Keratinocyte (primary cell): ENCODE measurements around the gene PLEK. TPM values are rescaled to one million over a fixed set of nuclear protein-coding genes. Genes with fewer than 3 reads are reported as not detected.

Experiments
- DNase-seq: peaks from one replicate; pipeline ENCODE4 v3.0.0-alpha.2; 2011; ENCODE audit warnings: low read depth, missing footprints, low spot score
- FAIRE-seq: peaks from 2 replicates; lab custom pipeline; 2011; peaks lifted over from hg19 to GRCh38; lab: Jason Lieb, UNC
- H2AFZ ChIP-seq: 2 replicates; pipeline ENCODE4 v1.6.0; 2012; ENCODE audit warnings: low read length, control low read depth, inconsistent platforms; ENCODE audit not compliant: control insufficient read depth
- H3K27ac ChIP-seq: 2 replicates; pipeline ENCODE4 v1.5.1; 2011; ENCODE audit warnings: low read length; ENCODE audit not compliant: control insufficient read depth, insufficient read depth
- H3K27me3 ChIP-seq: 3 replicates; pipeline ENCODE4 v1.6.0; 2011; ENCODE audit warnings: low read length; ENCODE audit not compliant: control insufficient read depth, insufficient read depth; ENCODE audit errors: extremely low read depth
- H3K36me3 ChIP-seq, 2 experiments: 2 replicates in 1 of 2; 3 replicates in 1 of 2; pipeline ENCODE4 v1.5.1; 2011; ENCODE audit warnings: low read length in 2 of 2, mild to moderate bottlenecking in 1 of 2; ENCODE audit not compliant: control insufficient read depth in 2 of 2, insufficient read depth in 2 of 2; ENCODE audit errors: extremely low read depth in 1 of 2
- H3K4me1 ChIP-seq: 3 replicates; pipeline ENCODE4 v1.5.1; 2011; ENCODE audit warnings: low read length; ENCODE audit not compliant: control insufficient read depth, insufficient read depth; ENCODE audit errors: extremely low read depth
- H3K4me2 ChIP-seq: 3 replicates; pipeline ENCODE4 v1.6.0; 2011; ENCODE audit warnings: low read depth, low read length; ENCODE audit not compliant: control insufficient read depth, insufficient read depth; ENCODE audit errors: extremely low read depth
- H3K4me3 ChIP-seq, 3 experiments: fragments of 200-600 bp in 1 of 3; sonication (generic) in 1 of 3; 2 replicates in 2 of 3; 3 replicates in 1 of 3; pipeline ENCODE4 v1.5.1; 2011 to 2016; ENCODE audit warnings: low read length in 3 of 3, mild to moderate bottlenecking in 3 of 3, control low read depth in 2 of 3, inconsistent platforms in 1 of 3, low read depth in 1 of 3, mixed read lengths in 1 of 3, mixed run types in 1 of 3, moderate library complexity in 1 of 3; ENCODE audit not compliant: control insufficient read depth in 2 of 3, insufficient read depth in 2 of 3; ENCODE audit errors: extremely low read depth in 1 of 3
- H3K79me2 ChIP-seq: 2 replicates; pipeline ENCODE4 v1.6.0; 2012; ENCODE audit warnings: low read length; ENCODE audit not compliant: control insufficient read depth, insufficient read depth
- H3K9ac ChIP-seq: 3 replicates; pipeline ENCODE4 v1.6.0; 2011; ENCODE audit warnings: low read length; ENCODE audit not compliant: control insufficient read depth, insufficient read depth; ENCODE audit errors: extremely low read depth
- H3K9me1 ChIP-seq: 3 replicates; pipeline ENCODE4 v1.6.0; 2011; ENCODE audit warnings: low read length; ENCODE audit not compliant: control insufficient read depth, insufficient read depth; ENCODE audit errors: extremely low read depth
- H3K9me3 ChIP-seq: 2 replicates; pipeline ENCODE4 v1.5.1; 2012; ENCODE audit warnings: low read depth, low read length; ENCODE audit not compliant: control insufficient read depth
- H4K20me1 ChIP-seq: 3 replicates; pipeline ENCODE4 v1.6.0; 2011; ENCODE audit warnings: low read length; ENCODE audit not compliant: control insufficient read depth, insufficient read depth; ENCODE audit errors: extremely low read depth
- EZH2 ChIP-seq: IDR thresholded peaks from one replicate; pipeline ENCODE4 v1.6.1; 2012; ENCODE audit warnings: inconsistent platforms, mild to moderate bottlenecking, low read length, moderate library complexity
- dilution Hi-C: fragments of 300-500 bp; cut with MboI; formaldehyde crosslinking; loops from one replicate; pipeline ENCODE4 v1.7.0; 2020; ENCODE audit warnings: low sequenced_read_pairs; ENCODE audit not compliant: extremely low pct_ligation_motif_present
- polyA plus RNA-seq, 5 experiments: library from polyadenylated mRNA; depleted of rRNA in 3 of 5; stranded (reverse) in 3 of 5; stranded (forward) in 1 of 5; unstranded in 1 of 5; fragments of >200 nt; gene quantifications; 1 replicate in 1 of 5; 2 replicates in 3 of 5; 3 replicates in 1 of 5; pipeline versions ENCODE4 v1.2.1 to v1.2.3, GENCODE V29; 2011 to 2012; ENCODE audit warnings: missing spikeins in 2 of 5, low read depth in 1 of 5, low replicate concordance in 1 of 5
- TF ChIP-seq, protein P1 (sequence below), 3 experiments: IDR thresholded peaks in 1 of 3; conservative IDR thresholded peaks in 1 of 3; optimal IDR thresholded peaks in 1 of 3; 2 replicates in 2 of 3; 3 replicates in 1 of 3; pipeline versions ENCODE3 to v1.5.1; 2011; ENCODE audit warnings: low read length in 3 of 3, mild to moderate bottlenecking in 3 of 3, moderate library complexity in 2 of 3, control low read depth in 1 of 3, inconsistent platforms in 1 of 3; ENCODE audit not compliant: insufficient read depth in 2 of 3; ENCODE audit errors: extremely low read depth in 1 of 3

PLEK gene
- polyA plus RNA-seq, 1 donor (not counting 4 experiments of a cell fraction or from before 2014, with no cell fraction given): 0.04 TPM

DNA sequence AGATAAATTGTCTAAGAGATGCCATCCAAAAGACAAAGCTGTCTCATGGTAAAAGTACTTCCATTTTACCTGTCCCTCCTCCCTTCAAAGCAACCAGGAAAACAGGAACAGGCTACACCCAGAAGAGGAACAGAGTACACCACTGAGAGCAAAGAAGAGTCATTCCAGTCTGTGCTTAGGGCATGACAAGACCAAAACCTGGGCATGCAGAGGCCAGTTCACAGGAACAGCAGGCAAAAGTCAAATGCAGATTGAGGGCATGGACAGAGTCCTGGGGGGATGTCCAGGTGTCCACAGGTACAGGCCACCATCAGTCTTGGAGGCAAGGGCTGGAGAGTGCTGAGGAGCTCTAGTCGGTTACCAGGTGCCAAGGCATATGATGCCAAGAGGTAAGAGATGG lies 23.7 kb downstream of the PLEK start:
- no peak for DNase-seq
- no peaks in the 10 kb centered on the region for H3K27me3 ChIP-seq
- H3K36me3 ChIP-seq: no peaks in the 10 kb centered on the region
- H3K4me2 ChIP-seq: no peak overlapping the region
- no peak overlapping the region for H3K9ac ChIP-seq
- no peak overlapping the region for H3K27ac ChIP-seq
- no peaks in the 10 kb centered on the region for H3K9me3 ChIP-seq
- H2AFZ ChIP-seq: no peak overlapping the region
- H3K4me3 ChIP-seq: no peak overlapping the region
- H3K4me1 ChIP-seq: no peaks in the 10 kb centered on the region
- H4K20me1 ChIP-seq: no peaks in the 10 kb centered on the region
- no peaks in the 10 kb centered on the region for H3K9me1 ChIP-seq
- no peak for FAIRE-seq
- H3K79me2 ChIP-seq: no peaks in the 10 kb centered on the region
- TF ChIP-seq, protein P1, sequence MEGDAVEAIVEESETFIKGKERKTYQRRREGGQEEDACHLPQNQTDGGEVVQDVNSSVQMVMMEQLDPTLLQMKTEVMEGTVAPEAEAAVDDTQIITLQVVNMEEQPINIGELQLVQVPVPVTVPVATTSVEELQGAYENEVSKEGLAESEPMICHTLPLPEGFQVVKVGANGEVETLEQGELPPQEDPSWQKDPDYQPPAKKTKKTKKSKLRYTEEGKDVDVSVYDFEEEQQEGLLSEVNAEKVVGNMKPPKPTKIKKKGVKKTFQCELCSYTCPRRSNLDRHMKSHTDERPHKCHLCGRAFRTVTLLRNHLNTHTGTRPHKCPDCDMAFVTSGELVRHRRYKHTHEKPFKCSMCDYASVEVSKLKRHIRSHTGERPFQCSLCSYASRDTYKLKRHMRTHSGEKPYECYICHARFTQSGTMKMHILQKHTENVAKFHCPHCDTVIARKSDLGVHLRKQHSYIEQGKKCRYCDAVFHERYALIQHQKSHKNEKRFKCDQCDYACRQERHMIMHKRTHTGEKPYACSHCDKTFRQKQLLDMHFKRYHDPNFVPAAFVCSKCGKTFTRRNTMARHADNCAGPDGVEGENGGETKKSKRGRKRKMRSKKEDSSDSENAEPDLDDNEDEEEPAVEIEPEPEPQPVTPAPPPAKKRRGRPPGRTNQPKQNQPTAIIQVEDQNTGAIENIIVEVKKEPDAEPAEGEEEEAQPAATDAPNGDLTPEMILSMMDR (optimal IDR thresholded peaks at IDR 0.05 in 1 of 3, IDR thresholded peaks at IDR 0.05 in 1 of 3, conservative IDR thresholded peaks at IDR 0.05 in 1 of 3; ENCODE audit: extremely low read depth in 1 of 3, insufficient read depth in 2 of 3, low read length in 3 of 3): no peak
- no peak for TF ChIP-seq EZH2
- dilution Hi-C loops: no loop called here

DNA sequence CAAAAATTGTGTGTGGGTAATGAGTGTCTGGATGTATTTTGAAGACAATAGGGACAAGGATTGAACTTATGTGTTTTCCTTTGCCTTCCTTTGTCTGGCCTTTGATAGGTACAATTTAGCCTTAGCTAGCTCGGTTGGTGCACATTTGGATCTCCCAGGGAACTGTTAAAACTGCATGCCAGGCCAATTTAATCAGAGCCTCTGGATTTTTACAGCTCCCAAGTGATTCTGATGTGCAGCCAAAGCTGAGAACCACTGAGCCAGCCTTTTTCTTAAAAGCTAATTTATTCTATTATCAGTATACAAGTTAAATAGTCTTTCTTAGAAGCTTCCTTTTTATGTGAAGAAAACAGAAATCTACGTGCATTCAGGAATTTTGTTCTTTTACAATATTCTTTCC lies 25.0 kb downstream of the PLEK start:
- dilution Hi-C loops: no loop called here
- TF ChIP-seq, protein P1 (optimal IDR thresholded peaks at IDR 0.05 in 1 of 3, IDR thresholded peaks at IDR 0.05 in 1 of 3, conservative IDR thresholded peaks at IDR 0.05 in 1 of 3; ENCODE audit: extremely low read depth in 1 of 3, insufficient read depth in 2 of 3, low read length in 3 of 3): no peak
- no peak for TF ChIP-seq EZH2
- Histone ChIP-seq H4K20me1 (no peaks in the 10 kb centered on the region), H3K27ac (no peak overlapping the region), H3K36me3 (no peaks in the 10 kb centered on the region), H3K27me3 (no peaks in the 10 kb centered on the region), H3K9ac (no peak overlapping the region), H3K4me1 (no peaks in the 10 kb centered on the region), H2AFZ (no peak overlapping the region), H3K4me2 (no peak overlapping the region), H3K9me1 (no peaks in the 10 kb centered on the region), H3K4me3 (no peak overlapping the region), H3K9me3 (no peaks in the 10 kb centered on the region), H3K79me2 (no peaks in the 10 kb centered on the region)
- FAIRE-seq (no peak), DNase-seq (no peak)
